Peyer's patch (tissue), 4 donors: ENCODE data around the gene SRC.

Experiments
- POLR2A ChIP-seq, 2 donors: fragments of 450-650 bp; IDR thresholded peaks; one replicate each; pipeline ENCODE4 v1.5.1; 2017; ENCODE audit warnings: antibody characterized with exemption in 2 of 2, mild to moderate bottlenecking in 2 of 2, moderate library complexity in 2 of 2
- TF ChIP-seq, protein P1 (sequence below), 6 experiments: fragments of 450-650 bp in 4 of 6; fragments of 200-600 bp in 2 of 6; sonication (generic) in 1 of 6; IDR thresholded peaks; one replicate each; pipeline ENCODE4 v1.5.1; 2017 to 2019; ENCODE audit warnings: antibody characterized with exemption in 6 of 6, mild to moderate bottlenecking in 3 of 6, moderate library complexity in 1 of 6

DNA sequence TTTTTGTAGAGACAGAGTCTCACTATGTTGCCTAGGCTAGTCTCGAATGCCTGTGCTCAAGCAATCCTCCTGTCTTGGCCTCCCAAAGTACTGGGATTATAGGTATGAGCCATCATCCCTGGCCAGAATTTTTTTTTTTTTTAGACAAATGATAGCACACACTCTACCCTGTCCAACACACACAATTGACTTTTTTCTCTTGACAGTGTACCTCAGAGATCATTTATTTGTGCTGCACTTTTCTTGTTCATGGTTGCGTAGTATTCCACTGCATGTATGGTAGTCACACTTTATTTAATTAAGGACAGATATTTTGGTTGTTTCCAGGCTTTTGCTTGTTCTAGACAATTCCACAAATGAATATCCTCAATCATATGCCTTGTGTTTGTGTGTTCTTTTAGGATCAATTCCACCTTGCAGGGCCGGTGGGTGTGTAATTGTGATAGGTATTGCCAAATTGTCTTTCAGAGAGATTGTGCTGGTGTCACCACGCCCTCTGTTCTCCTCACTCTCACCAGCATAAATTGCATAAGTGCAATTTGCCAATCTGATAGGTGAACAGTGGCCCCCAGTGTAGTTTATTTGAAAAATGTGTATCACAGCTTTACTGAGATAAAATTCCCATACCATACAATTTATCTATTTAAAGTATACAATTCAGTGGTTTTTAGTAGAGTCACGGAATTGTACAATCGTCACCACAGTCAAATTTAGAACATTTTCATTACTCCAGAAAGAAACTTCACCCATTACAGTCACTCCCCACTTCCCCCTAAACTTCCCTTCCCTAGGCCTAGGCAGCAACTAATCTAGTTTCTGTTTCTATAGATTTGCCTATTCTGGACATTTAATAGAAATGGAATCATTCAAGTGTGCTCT, 20.1 kb downstream of the SRC start:
- TF ChIP-seq, protein P1, sequence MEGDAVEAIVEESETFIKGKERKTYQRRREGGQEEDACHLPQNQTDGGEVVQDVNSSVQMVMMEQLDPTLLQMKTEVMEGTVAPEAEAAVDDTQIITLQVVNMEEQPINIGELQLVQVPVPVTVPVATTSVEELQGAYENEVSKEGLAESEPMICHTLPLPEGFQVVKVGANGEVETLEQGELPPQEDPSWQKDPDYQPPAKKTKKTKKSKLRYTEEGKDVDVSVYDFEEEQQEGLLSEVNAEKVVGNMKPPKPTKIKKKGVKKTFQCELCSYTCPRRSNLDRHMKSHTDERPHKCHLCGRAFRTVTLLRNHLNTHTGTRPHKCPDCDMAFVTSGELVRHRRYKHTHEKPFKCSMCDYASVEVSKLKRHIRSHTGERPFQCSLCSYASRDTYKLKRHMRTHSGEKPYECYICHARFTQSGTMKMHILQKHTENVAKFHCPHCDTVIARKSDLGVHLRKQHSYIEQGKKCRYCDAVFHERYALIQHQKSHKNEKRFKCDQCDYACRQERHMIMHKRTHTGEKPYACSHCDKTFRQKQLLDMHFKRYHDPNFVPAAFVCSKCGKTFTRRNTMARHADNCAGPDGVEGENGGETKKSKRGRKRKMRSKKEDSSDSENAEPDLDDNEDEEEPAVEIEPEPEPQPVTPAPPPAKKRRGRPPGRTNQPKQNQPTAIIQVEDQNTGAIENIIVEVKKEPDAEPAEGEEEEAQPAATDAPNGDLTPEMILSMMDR (IDR thresholded peaks at IDR 0.05) = no peak
- no peak for TF ChIP-seq POLR2A (IDR thresholded peaks at IDR 0.05)
